Uterus (tissue), 2 donors: ENCODE data around the gene ZBTB44.

Source experiments
- CTCF ChIP-seq, 4 experiments: fragments of 200-600 bp in 2 of 4; fragments of 450-650 bp in 2 of 4; sonication (generic) in 2 of 4; IDR thresholded peaks; one replicate each; pipeline ENCODE4 v1.5.1; 2016 to 2019; ENCODE audit warnings: antibody characterized with exemption in 4 of 4, mild to moderate bottlenecking in 2 of 4, moderate library complexity in 1 of 4
- POLR2A ChIP-seq, 2 donors: fragments of 450-650 bp; IDR thresholded peaks; one replicate each; pipeline ENCODE4 v1.6.1; 2016; ENCODE audit warnings: antibody characterized with exemption in 2 of 2, mild to moderate bottlenecking in 1 of 2, moderate library complexity in 1 of 2

GRCh38 chr11:130211144-130211543, 103.6 kb downstream of the ZBTB44 start:
- TF ChIP-seq CTCF (IDR thresholded peaks at IDR 0.05) = no peak
- no peak for TF ChIP-seq POLR2A (IDR thresholded peaks at IDR 0.05)
